Upper lobe of left lung (tissue), 4 donors: ENCODE results near the gene SLC27A1.

Source experiments
- CTCF ChIP-seq, 6 experiments: fragments of 450-650 bp in 4 of 6; fragments of 200-600 bp in 2 of 6; sonication (generic) in 2 of 6; IDR thresholded peaks; one replicate each; pipeline ENCODE4 v1.5.1; 2016 to 2019; ENCODE audit warnings: antibody characterized with exemption in 6 of 6
- POLR2AphosphoS5 ChIP-seq, 2 donors: sonication (generic); formaldehyde crosslinking; IDR thresholded peaks; one replicate each; pipeline ENCODE4 v1.5.1; 2017; ENCODE audit warnings: antibody characterized with exemption in 2 of 2

DNA sequence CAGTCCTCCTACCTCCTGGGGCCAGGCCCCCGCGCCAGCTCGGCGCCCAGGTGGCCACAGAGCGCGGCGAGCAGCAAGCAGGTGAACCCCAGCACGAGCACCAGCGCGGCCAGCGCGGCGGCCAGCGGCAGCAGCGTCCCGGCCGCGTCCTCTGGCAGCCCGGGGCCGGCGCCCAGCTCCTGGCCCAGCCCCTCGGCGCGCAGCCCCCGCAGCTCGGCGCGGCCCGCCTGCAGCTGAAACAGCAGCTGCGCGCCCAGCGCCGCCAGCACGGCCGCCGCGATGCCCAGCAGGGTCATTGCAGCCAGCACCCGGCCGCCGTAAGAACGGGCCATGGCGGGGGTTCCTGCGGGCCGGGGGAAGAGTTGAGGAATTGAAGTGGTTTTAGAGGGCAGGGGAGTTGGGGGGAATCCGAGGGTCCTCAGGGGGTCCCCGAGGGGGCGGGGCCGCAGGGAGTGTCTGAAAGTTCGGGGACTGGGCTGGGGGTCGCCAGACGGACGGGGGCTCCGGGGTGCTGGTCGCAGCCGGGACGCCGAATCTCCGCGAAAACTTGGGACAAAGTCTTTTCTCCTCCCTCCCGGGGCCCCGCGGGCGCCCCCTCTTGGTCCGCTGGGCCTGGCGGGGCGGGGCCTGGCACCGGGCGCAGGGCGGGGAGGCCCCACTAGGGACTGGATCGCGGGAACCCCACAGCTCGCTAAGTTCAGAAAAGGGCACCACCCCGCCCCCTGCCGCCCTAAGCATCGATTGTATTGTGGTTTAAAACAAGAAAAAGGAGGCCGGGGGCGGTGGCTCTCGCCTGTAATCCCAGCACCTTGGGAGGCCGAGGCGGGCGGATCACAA lies 22.0 kb upstream of the SLC27A1 start, which contains the start of gene TMEM221:
- TF ChIP-seq POLR2AphosphoS5 (IDR thresholded peaks at IDR 0.05): no peak
- peak in 5 of 6 experiments; percentile 15 to 56 (median 24) for TF ChIP-seq CTCF (IDR thresholded peaks at IDR 0.05)
